Choroid plexus epithelial cell (primary cell): ENCODE results near the gene RPS6KA1.
"Not testable (repeated sequence)": the region's sequence is repeated elsewhere in the genome, so short reads cannot be mapped to it uniquely, and the experiment has no call there.

Source experiments
- DNase-seq: peaks from one replicate; pipeline ENCODE4 v3.0.0-alpha.2; 2010; ENCODE audit warnings: low read depth
- H3K4me3 ChIP-seq: 2 replicates; pipeline ENCODE4 v1.5.1; 2011; ENCODE audit warnings: low read depth, mild to moderate bottlenecking, control low read depth, low read length, moderate library complexity
- CTCF ChIP-seq: conservative IDR thresholded peaks from 2 replicates; pipeline ENCODE4 v1.5.1; 2011; ENCODE audit warnings: low read depth, mild to moderate bottlenecking, control low read depth, inconsistent platforms, low read length, moderate library complexity

Gene RPS6KA1

GRCh38 chr1:26579681-26580111, 50.1 kb downstream of the RPS6KA1 start:
- TF ChIP-seq CTCF, result no peak
- DNase-seq, result peak; percentile 12
- no peak overlapping the region for H3K4me3 ChIP-seq

DNA sequence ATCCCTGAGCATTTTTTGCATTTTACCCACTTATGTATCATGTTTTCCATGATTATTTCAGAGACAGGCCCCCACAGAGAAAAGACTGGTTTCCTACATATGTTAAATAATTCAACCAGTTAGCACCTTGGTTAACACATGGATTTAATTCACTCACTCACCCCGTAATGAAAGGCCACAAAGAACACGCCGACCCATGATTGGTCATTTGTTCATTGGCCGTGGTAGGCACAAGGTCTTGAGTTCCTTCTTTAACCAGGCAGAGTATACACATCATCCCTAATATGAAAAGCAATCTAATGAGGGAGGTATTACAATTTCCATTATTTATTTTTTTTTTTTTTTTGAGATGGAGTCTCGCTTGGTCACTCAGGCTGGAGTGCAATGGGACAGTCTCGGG, 50.6 kb downstream of the RPS6KA1 start:
- H3K4me3 ChIP-seq, result no peak overlapping the region
- TF ChIP-seq CTCF, result no peak
- DNase-seq, result no peak

DNA sequence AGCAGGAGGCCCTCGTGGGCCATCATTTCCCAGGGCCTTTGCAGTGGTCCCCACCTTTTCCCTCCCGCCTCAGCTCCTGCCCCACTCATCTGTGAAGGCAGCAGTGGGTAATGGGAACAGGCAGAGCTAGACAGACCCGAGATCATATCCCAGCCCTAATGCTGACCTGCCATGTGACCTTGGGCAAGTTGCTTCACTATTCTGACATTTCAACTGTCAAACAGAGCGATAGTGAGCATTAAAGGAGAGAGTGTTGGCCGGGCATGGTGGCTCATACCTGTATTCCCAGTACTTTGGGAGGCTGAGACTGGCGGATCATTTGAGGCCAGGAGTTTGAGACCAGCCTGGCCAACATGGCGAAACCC, 51.7 kb downstream of the RPS6KA1 start:
- no peak for TF ChIP-seq CTCF
- DNase-seq, result no peak
- H3K4me3 ChIP-seq, result no peak overlapping the region

DNA sequence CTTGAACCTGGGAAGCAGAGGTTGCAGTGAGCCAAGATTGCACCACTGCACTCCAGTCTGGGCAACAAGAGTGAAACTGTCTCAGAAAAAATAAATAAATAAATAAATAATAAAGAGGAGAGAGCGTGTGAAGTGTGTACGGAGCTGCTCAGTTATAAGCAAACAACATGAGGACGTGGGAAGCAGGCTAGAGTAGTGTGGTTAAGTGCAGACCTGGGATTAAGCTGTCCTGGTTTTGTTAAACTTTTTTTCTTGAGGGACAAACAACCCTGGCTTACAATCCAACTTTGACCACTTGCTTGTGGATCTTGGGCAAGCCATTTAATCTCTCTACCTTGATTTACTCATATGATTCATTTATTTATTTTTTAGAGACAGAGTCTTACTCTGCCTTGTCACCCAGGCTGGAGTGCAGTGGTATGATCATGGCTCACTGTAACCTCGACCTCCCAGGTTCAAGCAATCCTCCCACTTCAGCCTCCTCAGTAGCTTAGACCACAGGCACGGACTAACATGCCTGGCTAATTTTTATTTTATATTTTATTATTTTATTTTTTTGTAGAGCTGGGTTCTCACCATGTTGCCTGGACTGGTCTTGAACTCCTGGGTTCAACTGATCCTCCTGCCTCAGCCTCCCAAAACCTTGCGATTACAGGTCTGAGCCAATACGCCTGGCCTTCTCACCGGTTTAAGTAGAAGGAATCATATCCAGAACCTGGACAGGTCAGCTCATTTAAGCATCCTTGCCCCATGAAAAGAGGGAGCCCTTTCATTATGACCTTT, 52.7 kb downstream of the RPS6KA1 start:
- DNase-seq, result no peak
- no peak for TF ChIP-seq CTCF
- H3K4me3 ChIP-seq, result no peak overlapping the region

DNA sequence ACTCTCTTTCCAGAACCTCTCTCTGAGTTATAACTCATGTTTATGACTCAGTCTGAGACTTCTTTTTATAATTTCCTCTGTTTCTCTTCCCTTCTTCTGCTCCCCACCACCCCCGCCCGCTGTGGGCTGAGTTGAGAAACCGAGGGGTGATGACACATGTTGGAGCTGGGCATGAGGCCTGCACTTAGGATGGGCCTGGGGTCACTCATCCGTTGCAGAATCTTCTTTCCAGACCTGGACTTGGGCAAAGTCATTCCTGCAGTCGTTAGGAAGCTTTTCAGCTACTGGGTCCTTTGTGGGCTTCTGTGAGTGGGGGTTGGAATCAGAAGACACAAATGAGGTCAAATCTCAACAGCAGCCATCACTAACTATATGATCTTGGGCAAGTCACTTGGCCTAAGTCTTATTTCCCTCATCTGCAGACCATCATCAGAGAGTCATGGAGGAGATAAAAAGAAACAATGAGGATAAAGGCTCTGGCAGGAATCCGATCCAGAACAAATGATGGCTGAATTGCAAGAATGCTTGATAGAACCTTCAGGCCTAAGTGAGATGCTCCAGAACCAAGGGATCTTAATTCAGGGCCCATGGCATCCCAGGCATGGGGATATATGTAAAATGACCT, 53.4 kb downstream of the RPS6KA1 start:
- H3K4me3 ChIP-seq, result no peak overlapping the region
- no peak for TF ChIP-seq CTCF
- DNase-seq, result peak; percentile 60

- DNase-seq, result no peak
- H3K4me3 ChIP-seq, result no peak overlapping the region
- TF ChIP-seq CTCF, result peak; percentile 12
These were observed 54.3 kb downstream of the RPS6KA1 start for GRCh38 chr1:26583646-26584485.

DNA sequence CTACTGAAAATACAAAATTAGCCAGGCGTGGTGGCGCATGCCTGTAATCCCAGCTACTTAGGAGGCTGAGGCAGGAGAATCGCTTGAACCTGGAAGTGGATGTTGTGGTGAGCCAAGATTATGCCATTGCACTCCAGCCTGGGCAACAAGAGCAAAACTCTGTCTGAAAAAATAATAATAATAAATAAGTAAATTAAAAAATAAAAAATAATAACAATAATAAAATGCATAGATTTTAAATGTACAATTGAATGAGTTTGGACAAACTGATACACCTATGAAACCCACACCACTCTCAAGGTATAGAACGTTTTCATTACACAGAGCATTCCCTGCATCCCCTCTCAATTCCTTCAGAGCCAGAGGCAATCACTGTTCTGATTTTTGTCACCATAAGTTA, 55.0 kb downstream of the RPS6KA1 start:
- not testable (repeated sequence) for H3K4me3 ChIP-seq, DNase-seq
